HepG2 (cell line): ENCODE results near the gene SLC2A6. TPM values are rescaled to one million over a fixed set of nuclear protein-coding genes. Genes with fewer than 3 reads are reported as not detected.

Experiments
- ATAC-seq: fragments of 200-7000 bp; cut with Tn5 transposase; 3 replicates; pipeline ENCODE4 v1.9.1; 2020; ENCODE audit warnings: mild to moderate bottlenecking, moderate library complexity
- BruUV-seq: library from RNA; stranded (reverse); fragments of 400-500 nt; replicated peaks from 2 replicates; lab custom pipeline; 2021; lab: Mats Ljungman, UMichigan
- CTCF ChIA-PET: fragments of 300-600 bp; formaldehyde crosslinking; extraction: SDS; loops from one replicate; lab custom pipeline; 2021; ENCODE audit warnings: low total read pairs, inconsistent platforms, low intra/inter-chr PET ratio; lab: Yijun Ruan, JAX
- POLR2A ChIA-PET: fragments of 350-600 bp; sonication (Branson Sonifier 250); formaldehyde crosslinking; loops from one replicate; lab custom pipeline; 2020; ENCODE audit warnings: antibody characterized with exemption, inconsistent platforms; lab: Yijun Ruan, JAX
- DNase-seq: peaks from one replicate; pipeline ENCODE4 v3.0.0-alpha.2; 2015; ENCODE audit warnings: low spot score
- FAIRE-seq: peaks from 3 replicates; lab custom pipeline; 2011; peaks lifted over from hg19 to GRCh38; lab: Jason Lieb, UNC
- H2AFZ ChIP-seq: one replicate; pipeline ENCODE4 v1.6.1; 2011; ENCODE audit warnings: low read length, inconsistent platforms
- H3K27ac ChIP-seq: fragments of 300-600 bp; 3 replicates; pipeline ENCODE4 v1.8.0; 2011; ENCODE audit warnings: mixed run types, mild to moderate bottlenecking, mixed read lengths, low read length, inconsistent platforms; ENCODE audit not compliant: insufficient read depth; ENCODE audit errors: extremely low read length
- H3K27me3 ChIP-seq, 2 experiments: fragments of 200-600 bp in 1 of 2; 2 replicates in 1 of 2; 3 replicates in 1 of 2; pipeline versions ENCODE4 v1.6.0 to v1.8.0; 2011; ENCODE audit warnings: low read length in 2 of 2, mild to moderate bottlenecking in 2 of 2, moderate library complexity in 2 of 2, inconsistent platforms in 1 of 2; ENCODE audit not compliant: insufficient read depth in 2 of 2, control insufficient read depth in 1 of 2
- H3K36me3 ChIP-seq, 2 experiments: fragments of 200-600 bp in 1 of 2; replicated peaks in 1 of 2; 2 replicates in 1 of 2; 3 replicates in 1 of 2; pipeline versions ENCODE4 v1.5.1 to v1.8.0; 2011; ENCODE audit warnings: low read length in 2 of 2, inconsistent platforms in 1 of 2; ENCODE audit not compliant: insufficient read depth in 2 of 2, control insufficient read depth in 1 of 2
- H3K4me1 ChIP-seq: 2 replicates; pipeline ENCODE4 v1.5.1; 2012; ENCODE audit warnings: low read length, inconsistent platforms; ENCODE audit not compliant: insufficient read depth
- H3K4me2 ChIP-seq: 2 replicates; pipeline ENCODE4 v1.6.0; 2011; ENCODE audit warnings: low read depth, low read length, inconsistent platforms
- H3K4me3 ChIP-seq, 3 experiments: fragments of 200-600 bp in 1 of 3; sonication (generic), shearing (Covaris generic) in 1 of 3; replicated peaks in 1 of 3; 2 replicates each; pipeline ENCODE4 v1.5.1; 2011 to 2016; ENCODE audit warnings: low read length in 3 of 3, inconsistent platforms in 2 of 3, low read depth in 2 of 3, mild to moderate bottlenecking in 2 of 3, control low read depth in 1 of 3, mixed read lengths in 1 of 3; ENCODE audit not compliant: insufficient read depth in 1 of 3
- H3K79me2 ChIP-seq: one replicate; pipeline ENCODE4 v1.6.1; 2011; ENCODE audit warnings: low read length, inconsistent platforms; ENCODE audit not compliant: insufficient read depth
- H3K9ac ChIP-seq: 2 replicates; pipeline ENCODE4 v1.6.0; 2011; ENCODE audit warnings: mild to moderate bottlenecking, low read depth, low read length, inconsistent platforms; ENCODE audit not compliant: insufficient read depth
- H3K9me3 ChIP-seq: 2 replicates; pipeline ENCODE4 v1.5.1; 2012; ENCODE audit warnings: mild to moderate bottlenecking, low read length
- H4K20me1 ChIP-seq: 2 replicates; pipeline ENCODE4 v1.6.0; 2011; ENCODE audit warnings: inconsistent platforms, mild to moderate bottlenecking, low read length, moderate library complexity; ENCODE audit not compliant: insufficient read depth
- AGO1 ChIP-seq: fragments of 200-400 bp; formaldehyde crosslinking; IDR thresholded peaks from 2 replicates; pipeline ENCODE4 v1.6.1; 2017; ENCODE audit warnings: mild to moderate bottlenecking, low read depth, low read length, moderate library complexity; ENCODE audit not compliant: poor library complexity, severe bottlenecking
- CEBPB ChIP-seq: IDR thresholded peaks from 2 replicates; pipeline ENCODE4 v1.6.1; 2011; ENCODE audit warnings: low read depth, low read length, improper control_type of control experiment, borderline replicate concordance
- CTCF ChIP-seq: sonication (generic); formaldehyde crosslinking; IDR thresholded peaks from 2 replicates; pipeline ENCODE4 v1.5.0; 2020; ENCODE audit warnings: mild to moderate bottlenecking, missing genetic modification reagents, moderate library complexity
- ZNF224 ChIP-seq: sonication (generic); formaldehyde crosslinking; IDR thresholded peaks from 2 replicates; pipeline ENCODE4 v1.5.0; 2020; ENCODE audit warnings: mild to moderate bottlenecking, missing genetic modification reagents
- ZNF274 ChIP-seq: sonication (generic); formaldehyde crosslinking; IDR thresholded peaks from 2 replicates; pipeline ENCODE4 v1.5.1; 2020; ENCODE audit warnings: mild to moderate bottlenecking, missing genetic modification reagents
- ZNF678 ChIP-seq: sonication (generic); formaldehyde crosslinking; IDR thresholded peaks from 2 replicates; pipeline ENCODE4 v1.4.0; 2020; ENCODE audit warnings: mild to moderate bottlenecking, missing genetic modification reagents
- ZNF776 ChIP-seq: sonication (generic); formaldehyde crosslinking; IDR thresholded peaks from 2 replicates; pipeline ENCODE4 v1.4.0; 2020; ENCODE audit warnings: mild to moderate bottlenecking, missing genetic modification reagents
- WGBS: methylation state at CpG from one replicate; pipeline ENCODE4 v1.1.6; 2017; ENCODE audit warnings: low lambda C conversion rate; 5-methylcytosine and 5-hydroxymethylcytosine counted together
- in situ Hi-C: cut with HindIII; loops from 2 replicates; pipeline ENCODE4 v1.10.0; 2017; ENCODE audit warnings: low pct_unique_long_range_greater_than_20kb; ENCODE audit not compliant: extremely low pct_ligation_motif_present
- intact Hi-C: fragments of 100-400 bp; cut with micrococcal nuclease; formaldehyde crosslinking; loops from one replicate; pipeline ENCODE4 v1.10.0; 2022; ENCODE audit not compliant: unreplicated experiment
- polyA plus RNA-seq, 8 experiments: library from polyadenylated mRNA; depleted of rRNA in 3 of 8; stranded (reverse) in 7 of 8; unstranded in 1 of 8; fragments of >200 nt; fragmentation: Illumina TruSeq in 4 of 8; extraction: Trizol in 4 of 8; gene quantifications; 2 replicates each; pipeline versions ENCODE4 v1.2.1 to v1.2.3, GENCODE V29; 2011 to 2016; ENCODE audit warnings: low read depth in 4 of 8, missing spikeins in 1 of 8, mixed read lengths in 1 of 8; ENCODE audit not compliant: insufficient read depth in 1 of 8
- total RNA-seq, 5 experiments: library from RNA; depleted of rRNA; stranded (reverse); fragments of >200 nt; fragmentation: Illumina TruSeq; extraction: Trizol; gene quantifications; 2 replicates each; pipeline ENCODE4 v1.2.3, GENCODE V29; 2016; ENCODE audit warnings: low read depth in 1 of 5
- TF ChIP-seq, protein P1 (sequence below): sonication (generic); formaldehyde crosslinking; IDR thresholded peaks from 2 replicates; pipeline ENCODE4 v1.4.0; 2020; ENCODE audit warnings: missing genetic modification reagents

SLC2A6 gene
- total and polyA plus RNA-seq, 2 of the 13 experiments (the other 11 are each of a cell fraction or from before 2014, with no cell fraction given) = 4.1 to 15.0 TPM

- Histone ChIP-seq H3K4me2 (no peak overlapping the region), H3K36me3 (no peaks in the 10 kb centered on the region), H3K79me2 (no peaks in the 10 kb centered on the region), H2AFZ (no peak overlapping the region), H3K4me1 (peaks cover 8% of the 10 kb centered on the region), H3K27ac (no peak overlapping the region), H3K9ac (no peak overlapping the region), H4K20me1 (no peaks in the 10 kb centered on the region), H3K9me3 (no peaks in the 10 kb centered on the region), H3K4me3 (no peak overlapping the region), H3K27me3 (peaks cover 2 to 50% of the 10 kb centered on the region in 2 experiments; a peak in 3 of 5 replicates)
- DNase-seq (no peak), FAIRE-seq (no peak), ATAC-seq (peak; percentile 19; the same call in 2 of the 3 replicates)
- BruUV-seq = no TSS peak
- POLR2A ChIA-PET = interaction anchor here (1.8 kb wide), 1 partner anchor 15 kb away, joined by 4 read pairs; the partner anchor contains the start of gene ADAMTS13
- TF ChIP-seq CEBPB (peak; percentile 37; the same call in 1 of the 2 replicates), ZNF274 (CRISPR knock-in tag) (no peak)
- TF ChIP-seq, protein P1, sequence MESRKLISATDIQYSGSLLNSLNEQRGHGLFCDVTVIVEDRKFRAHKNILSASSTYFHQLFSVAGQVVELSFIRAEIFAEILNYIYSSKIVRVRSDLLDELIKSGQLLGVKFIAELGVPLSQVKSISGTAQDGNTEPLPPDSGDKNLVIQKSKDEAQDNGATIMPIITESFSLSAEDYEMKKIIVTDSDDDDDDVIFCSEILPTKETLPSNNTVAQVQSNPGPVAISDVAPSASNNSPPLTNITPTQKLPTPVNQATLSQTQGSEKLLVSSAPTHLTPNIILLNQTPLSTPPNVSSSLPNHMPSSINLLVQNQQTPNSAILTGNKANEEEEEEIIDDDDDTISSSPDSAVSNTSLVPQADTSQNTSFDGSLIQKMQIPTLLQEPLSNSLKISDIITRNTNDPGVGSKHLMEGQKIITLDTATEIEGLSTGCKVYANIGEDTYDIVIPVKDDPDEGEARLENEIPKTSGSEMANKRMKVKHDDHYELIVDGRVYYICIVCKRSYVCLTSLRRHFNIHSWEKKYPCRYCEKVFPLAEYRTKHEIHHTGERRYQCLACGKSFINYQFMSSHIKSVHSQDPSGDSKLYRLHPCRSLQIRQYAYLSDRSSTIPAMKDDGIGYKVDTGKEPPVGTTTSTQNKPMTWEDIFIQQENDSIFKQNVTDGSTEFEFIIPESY (CRISPR knock-in tag) = peak; percentile 41; the same call in 1 of the 2 replicates
- in situ Hi-C loops = no loop called here
- intact Hi-C loops = no loop called here
- 27% methylated on average over 15 of the region's 16 CpGs for WGBS
- CTCF ChIA-PET = interaction anchor here (1.6 kb wide), 1 partner anchor 30 kb away, joined by 6 read pairs; no protein-coding TSS in a partner anchor
These were observed 42.2 kb downstream of the SLC2A6 start for GRCh38 chr9:133436681-133437080.

- TF ChIP-seq ZNF678 (CRISPR knock-in tag) = no peak
- no peak for TF ChIP-seq ZNF776 (CRISPR knock-in tag)
- TF ChIP-seq ZNF224 (CRISPR knock-in tag) = no peak
- no peak for TF ChIP-seq AGO1
- TF ChIP-seq CTCF (CRISPR knock-in tag) = peak; percentile 50
- in situ Hi-C loops = no loop called here
- H3K4me1 ChIP-seq = peaks cover 8% of the 10 kb centered on the region
- no peak for FAIRE-seq
- H3K4me2 ChIP-seq = no peak overlapping the region
- ChIA-PET CTCF (no interaction called here), POLR2A (no interaction called here)
- H3K9ac ChIP-seq = no peak overlapping the region
- WGBS = 33% methylated on average over 3 of the region's 11 CpGs
- no peaks in the 10 kb centered on the region for H3K79me2 ChIP-seq
- no TSS peak for BruUV-seq
- no peaks in the 10 kb centered on the region for H3K36me3 ChIP-seq
- no peak overlapping the region for H2AFZ ChIP-seq
- H3K27me3 ChIP-seq = peaks cover 0 to 22% of the 10 kb centered on the region in 2 experiments; a peak in 2 of 5 replicates
- H3K9me3 ChIP-seq = no peaks in the 10 kb centered on the region
- no peak overlapping the region for H3K27ac ChIP-seq
- no peak overlapping the region for H3K4me3 ChIP-seq
- intact Hi-C loops = no loop called here
- H4K20me1 ChIP-seq = no peaks in the 10 kb centered on the region
- DNase-seq = no peak
- ATAC-seq = no peak
These were observed 45.5 kb downstream of the SLC2A6 start for GRCh38 chr9:133433351-133433843.
